Measurements from ENCODE around the gene MUC2. TPM values are rescaled to one million over a fixed set of nuclear protein-coding genes. Genes with fewer than 3 reads are reported as not detected.

Gene MUC2
- total RNA-seq, 1 donor from 2014 or later: not detected

DNA sequence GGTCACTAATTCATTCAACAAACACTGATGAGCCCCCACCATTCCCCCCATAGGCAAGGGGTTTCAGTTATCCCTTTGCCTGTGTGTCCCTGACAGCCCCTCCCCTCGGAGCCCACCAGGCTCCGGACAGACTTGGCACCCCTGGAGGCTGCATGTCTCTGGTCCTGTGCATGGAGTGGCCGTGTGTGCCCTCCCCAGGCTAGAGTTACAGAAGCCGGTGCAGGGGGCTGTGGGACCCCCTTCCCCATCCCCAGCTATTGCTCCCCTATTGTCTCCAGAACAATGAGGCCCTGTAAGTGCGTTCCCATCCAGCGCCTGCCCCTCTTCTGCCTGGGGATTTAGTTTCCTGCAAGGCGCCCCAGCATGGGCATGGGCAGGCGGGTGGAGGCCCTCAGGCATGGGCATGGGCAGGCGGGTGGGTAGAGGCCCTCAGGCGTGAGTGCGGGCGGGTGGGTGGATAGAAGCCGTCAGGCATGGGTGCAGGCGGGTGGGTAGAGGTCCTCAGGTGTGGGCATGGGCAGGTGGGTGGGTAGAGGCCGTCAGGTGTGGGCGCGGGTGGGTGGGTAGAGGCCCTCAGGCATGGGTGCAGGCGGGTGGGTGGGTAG is 1.5 kb downstream of the MUC2 start:
- no peak for DNase-seq
- H3K9me3 Mint-ChIP-seq (ENCODE audit: unreplicated experiment): no peaks in the 10 kb centered on the region
- H3K4me3 Mint-ChIP-seq (ENCODE audit: unreplicated experiment): no peak overlapping the region
- TF ChIP-seq CTCF (IDR thresholded peaks at IDR 0.05; ENCODE audit: partially characterized antibody, unreplicated experiment): no peak
- H3K4me1 Mint-ChIP-seq (ENCODE audit: low read depth, unreplicated experiment): no peaks in the 10 kb centered on the region
- no peak overlapping the region for H3K27ac Mint-ChIP-seq (ENCODE audit: unreplicated experiment)
- H3K36me3 Mint-ChIP-seq (ENCODE audit: unreplicated experiment): no peaks in the 10 kb centered on the region
- H3K27me3 Mint-ChIP-seq (ENCODE audit: unreplicated experiment): no peaks in the 10 kb centered on the region

DNA sequence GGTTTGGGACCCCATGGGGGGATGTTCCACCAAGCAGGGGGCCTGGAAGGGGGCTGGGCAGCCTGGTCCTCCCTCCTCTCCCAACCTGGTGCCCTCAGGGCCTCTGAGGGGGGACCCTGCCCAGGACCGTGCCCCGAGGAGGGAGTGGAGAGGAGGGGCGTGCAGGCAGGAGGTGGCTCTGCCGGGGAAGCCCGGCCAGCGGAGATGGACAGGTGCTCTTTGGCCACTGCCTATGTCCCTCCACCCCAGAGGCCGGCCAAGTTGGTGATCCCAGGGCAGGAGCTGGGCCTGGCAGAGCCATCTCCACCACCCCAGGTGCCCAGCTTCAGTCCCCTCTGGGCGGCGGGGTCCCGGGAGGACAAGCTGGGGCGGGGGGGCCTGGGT is 2.4 kb downstream of the MUC2 start:
- Mint-ChIP-seq H3K27ac (ENCODE audit: unreplicated experiment) (no peak overlapping the region), H3K9me3 (ENCODE audit: unreplicated experiment) (no peaks in the 10 kb centered on the region), H3K4me1 (ENCODE audit: low read depth, unreplicated experiment) (no peaks in the 10 kb centered on the region), H3K36me3 (ENCODE audit: unreplicated experiment) (no peaks in the 10 kb centered on the region), H3K27me3 (ENCODE audit: unreplicated experiment) (no peaks in the 10 kb centered on the region), H3K4me3 (ENCODE audit: unreplicated experiment) (no peak overlapping the region)
- DNase-seq: no peak
- TF ChIP-seq CTCF (IDR thresholded peaks at IDR 0.05; ENCODE audit: partially characterized antibody, unreplicated experiment): no peak

GRCh38 chr11:1077417-1078119 is 2.9 kb downstream of the MUC2 start:
- TF ChIP-seq CTCF (IDR thresholded peaks at IDR 0.05; ENCODE audit: partially characterized antibody, unreplicated experiment): no peak

DNA sequence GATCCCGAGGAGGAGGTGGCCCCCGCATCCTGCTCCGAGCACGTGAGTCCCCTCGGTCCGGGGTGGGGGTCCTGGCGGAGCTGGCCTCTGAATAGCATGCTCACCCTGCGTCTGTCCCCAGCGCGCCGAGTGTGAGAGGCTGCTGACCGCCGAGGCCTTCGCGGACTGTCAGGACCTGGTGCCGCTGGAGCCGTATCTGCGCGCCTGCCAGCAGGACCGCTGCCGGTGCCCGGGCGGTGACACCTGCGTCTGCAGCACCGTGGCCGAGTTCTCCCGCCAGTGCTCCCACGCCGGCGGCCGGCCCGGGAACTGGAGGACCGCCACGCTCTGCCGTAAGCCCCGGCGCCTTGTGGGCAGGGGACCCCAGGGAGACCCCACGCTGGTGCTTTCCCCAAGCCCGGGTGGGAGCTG is 3.5 kb downstream of the MUC2 start:
- no peaks in the 10 kb centered on the region for H3K4me1 Mint-ChIP-seq (ENCODE audit: low read depth, unreplicated experiment)
- no peaks in the 10 kb centered on the region for H3K9me3 Mint-ChIP-seq (ENCODE audit: unreplicated experiment)
- H3K36me3 Mint-ChIP-seq (ENCODE audit: unreplicated experiment): no peaks in the 10 kb centered on the region
- H3K27ac Mint-ChIP-seq (ENCODE audit: unreplicated experiment): no peak overlapping the region
- no peak overlapping the region for H3K4me3 Mint-ChIP-seq (ENCODE audit: unreplicated experiment)
- TF ChIP-seq CTCF (IDR thresholded peaks at IDR 0.05; ENCODE audit: partially characterized antibody, unreplicated experiment): no peak
- DNase-seq: peak; percentile 14
- no peaks in the 10 kb centered on the region for H3K27me3 Mint-ChIP-seq (ENCODE audit: unreplicated experiment)

More at GRCh38 chr11:1077417-1078119, 2.9 kb downstream of the MUC2 start:
- Mint-ChIP-seq H3K9me3 (ENCODE audit: unreplicated experiment) (no peaks in the 10 kb centered on the region), H3K4me1 (ENCODE audit: low read depth, unreplicated experiment) (no peaks in the 10 kb centered on the region), H3K27ac (ENCODE audit: unreplicated experiment) (no peak overlapping the region), H3K27me3 (ENCODE audit: unreplicated experiment) (no peaks in the 10 kb centered on the region), H3K4me3 (ENCODE audit: unreplicated experiment) (no peak overlapping the region), H3K36me3 (ENCODE audit: unreplicated experiment) (no peaks in the 10 kb centered on the region)
- peak; percentile 14 for DNase-seq

DNA sequence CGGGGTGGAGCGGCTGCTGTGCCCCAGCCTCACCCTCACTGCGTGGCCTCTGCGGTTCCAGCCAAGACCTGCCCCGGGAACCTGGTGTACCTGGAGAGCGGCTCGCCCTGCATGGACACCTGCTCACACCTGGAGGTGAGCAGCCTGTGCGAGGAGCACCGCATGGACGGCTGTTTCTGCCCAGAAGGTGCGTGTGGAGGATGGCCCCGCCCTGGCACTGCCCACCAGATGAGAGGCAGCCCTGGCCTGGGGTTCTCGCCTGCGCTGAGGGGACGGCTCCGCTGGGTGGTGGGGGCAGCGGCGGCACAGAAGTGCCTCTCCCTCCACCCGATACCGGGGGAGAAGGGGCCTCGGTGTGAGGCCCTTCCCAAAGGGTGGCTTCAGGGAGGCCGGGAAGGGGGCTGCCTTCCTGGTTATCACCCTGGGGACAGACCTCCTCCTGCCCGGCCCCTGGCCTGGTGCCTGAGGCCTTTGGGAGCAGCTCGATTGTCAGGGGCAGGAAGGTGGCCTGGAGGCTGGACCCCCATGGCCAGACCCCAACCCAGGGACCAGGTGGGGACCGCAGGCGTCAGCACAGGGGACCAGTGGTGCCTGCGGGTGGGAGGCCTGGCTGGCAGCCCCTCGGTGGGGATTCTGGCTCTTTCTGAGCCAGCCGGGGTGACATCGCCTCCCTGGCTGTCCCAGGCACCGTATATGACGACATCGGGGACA is 7.1 kb downstream of the MUC2 start:
- Mint-ChIP-seq H3K4me1 (ENCODE audit: low read depth, unreplicated experiment) (no peaks in the 10 kb centered on the region), H3K4me3 (ENCODE audit: unreplicated experiment) (no peak overlapping the region), H3K36me3 (ENCODE audit: unreplicated experiment) (no peaks in the 10 kb centered on the region), H3K9me3 (ENCODE audit: unreplicated experiment) (peaks cover 1% of the 10 kb centered on the region), H3K27me3 (ENCODE audit: unreplicated experiment) (no peaks in the 10 kb centered on the region), H3K27ac (ENCODE audit: unreplicated experiment) (no peak overlapping the region)
- no peak for TF ChIP-seq CTCF (IDR thresholded peaks at IDR 0.05; ENCODE audit: partially characterized antibody, unreplicated experiment)
- peak; percentile 16 for DNase-seq
